ACC112 (cell line): ENCODE measurements around the gene PSMD7.

Source experiments
- H2AFZ ChIP-seq: fragments of 200-600 bp; sonication (generic); one replicate; pipeline ENCODE4 v1.6.0; 2017; ENCODE audit warnings: antibody characterized with exemption, low read length; ENCODE audit not compliant: unreplicated experiment
- H3K27ac ChIP-seq: fragments of 200-600 bp; sonication (generic); 2 replicates; pipeline ENCODE4 v1.5.1; 2014; ENCODE audit warnings: low read depth, mild to moderate bottlenecking, antibody characterized with exemption, low read length, moderate library complexity
- H3K27me3 ChIP-seq: fragments of 200-600 bp; sonication (generic); 2 replicates; pipeline ENCODE4 v1.6.1; 2014; ENCODE audit warnings: mild to moderate bottlenecking, antibody characterized with exemption, low read length, moderate library complexity, mixed read lengths; ENCODE audit not compliant: insufficient read depth
- H3K36me3 ChIP-seq: fragments of 200-600 bp; sonication (generic); 2 replicates; pipeline ENCODE4 v1.6.1; 2016; ENCODE audit warnings: mild to moderate bottlenecking, antibody characterized with exemption, low read length, moderate library complexity, mixed read lengths; ENCODE audit not compliant: insufficient read depth
- H3K4me1 ChIP-seq: fragments of 200-600 bp; sonication (generic); one replicate; pipeline ENCODE4 v1.6.1; 2016; ENCODE audit warnings: low read length, mixed read lengths; ENCODE audit not compliant: insufficient read depth, unreplicated experiment, control insufficient read depth
- H3K4me3 ChIP-seq: fragments of 200-600 bp; sonication (generic); 2 replicates; pipeline ENCODE4 v1.5.1; 2014; ENCODE audit warnings: mild to moderate bottlenecking, low read depth, low read length
- H3K79me2 ChIP-seq: fragments of 200-600 bp; sonication (generic); one replicate; pipeline ENCODE4 v1.6.0; 2016; ENCODE audit warnings: low read length; ENCODE audit not compliant: control insufficient read depth, unreplicated experiment, insufficient read depth

The PSMD7 gene

DNA sequence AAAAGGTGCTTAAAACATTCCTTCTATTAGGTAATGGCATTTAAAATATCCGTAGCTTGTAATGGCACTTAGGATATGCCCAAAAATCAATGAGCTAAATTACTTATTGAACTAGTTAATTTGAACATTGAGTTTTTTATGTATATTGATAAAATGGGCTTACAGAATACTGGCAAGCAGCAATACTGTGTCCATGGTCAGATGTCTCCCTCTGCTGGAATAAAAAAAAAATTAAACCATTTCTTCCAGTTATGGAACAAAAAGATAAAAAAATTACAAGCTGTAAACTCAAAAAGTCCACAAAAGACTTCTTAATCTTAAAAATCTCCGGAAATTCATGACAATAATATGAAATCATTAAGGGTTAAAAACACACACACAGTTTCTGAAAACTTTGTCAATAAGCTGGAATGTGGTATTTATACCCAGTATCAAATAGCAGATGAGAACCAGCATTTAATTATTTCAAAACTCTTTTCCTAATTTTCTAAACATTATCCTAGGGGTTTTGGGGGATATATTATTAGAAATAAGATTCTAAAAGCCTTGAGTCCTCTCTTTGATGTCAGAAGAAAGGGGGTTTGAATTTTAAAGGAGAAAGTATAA is 21.5 kb upstream of the PSMD7 start:
- H3K79me2 ChIP-seq = no peaks in the 10 kb centered on the region
- peaks cover 51% of the 10 kb centered on the region for H3K27me3 ChIP-seq
- H3K36me3 ChIP-seq = no peaks in the 10 kb centered on the region
- no peak overlapping the region for H2AFZ ChIP-seq
- no peak overlapping the region for H3K27ac ChIP-seq
- no peak overlapping the region for H3K4me3 ChIP-seq
- no peaks in the 10 kb centered on the region for H3K4me1 ChIP-seq

GRCh38 chr16:74275711-74276110 is 20.9 kb upstream of the PSMD7 start:
- H3K4me3 ChIP-seq = no peak overlapping the region
- H3K27me3 ChIP-seq = peaks cover 47% of the 10 kb centered on the region
- no peak overlapping the region for H3K27ac ChIP-seq
- H3K36me3 ChIP-seq = no peaks in the 10 kb centered on the region
- H2AFZ ChIP-seq = no peak overlapping the region
- no peaks in the 10 kb centered on the region for H3K4me1 ChIP-seq
- no peaks in the 10 kb centered on the region for H3K79me2 ChIP-seq

- H3K79me2 ChIP-seq = no peaks in the 10 kb centered on the region
- H3K27me3 ChIP-seq = peaks cover 40% of the 10 kb centered on the region
- no peak overlapping the region for H3K27ac ChIP-seq
- no peak overlapping the region for H3K4me3 ChIP-seq
- no peaks in the 10 kb centered on the region for H3K4me1 ChIP-seq
- H3K36me3 ChIP-seq = no peaks in the 10 kb centered on the region
- H2AFZ ChIP-seq = no peak overlapping the region
These were observed 18.6 kb upstream of the PSMD7 start for GRCh38 chr16:74277974-74278373.

DNA sequence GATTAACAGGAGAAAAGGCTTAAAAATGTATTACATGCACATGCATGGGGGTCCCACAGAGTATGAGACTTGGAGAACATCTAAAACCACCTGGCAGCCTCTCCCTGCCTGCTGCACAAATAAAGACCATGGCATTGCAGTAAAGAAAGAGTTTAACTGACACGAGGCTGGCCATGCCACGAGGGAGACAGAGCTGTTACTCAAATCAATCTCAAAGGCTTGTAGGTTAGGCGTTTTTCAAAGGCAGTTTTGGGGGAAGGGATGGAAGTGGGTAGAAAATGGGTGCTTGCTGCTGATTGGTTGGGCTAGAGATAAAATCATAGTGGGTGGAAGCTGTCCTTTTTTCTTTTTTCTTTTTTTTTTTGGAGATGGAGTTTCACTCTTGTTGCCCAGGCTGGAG is 17.3 kb upstream of the PSMD7 start:
- H2AFZ ChIP-seq = no peak overlapping the region
- H3K79me2 ChIP-seq = no peaks in the 10 kb centered on the region
- no peak overlapping the region for H3K4me3 ChIP-seq
- H3K27ac ChIP-seq = no peak overlapping the region
- no peaks in the 10 kb centered on the region for H3K36me3 ChIP-seq
- H3K27me3 ChIP-seq = peaks cover 35% of the 10 kb centered on the region
- no peaks in the 10 kb centered on the region for H3K4me1 ChIP-seq

GRCh38 chr16:74279805-74280204 is 16.8 kb upstream of the PSMD7 start:
- no peak overlapping the region for H3K4me3 ChIP-seq
- no peak overlapping the region for H3K27ac ChIP-seq
- no peaks in the 10 kb centered on the region for H3K36me3 ChIP-seq
- H3K4me1 ChIP-seq = no peaks in the 10 kb centered on the region
- no peaks in the 10 kb centered on the region for H3K79me2 ChIP-seq
- no peak overlapping the region for H2AFZ ChIP-seq
- peaks cover 29% of the 10 kb centered on the region for H3K27me3 ChIP-seq

DNA sequence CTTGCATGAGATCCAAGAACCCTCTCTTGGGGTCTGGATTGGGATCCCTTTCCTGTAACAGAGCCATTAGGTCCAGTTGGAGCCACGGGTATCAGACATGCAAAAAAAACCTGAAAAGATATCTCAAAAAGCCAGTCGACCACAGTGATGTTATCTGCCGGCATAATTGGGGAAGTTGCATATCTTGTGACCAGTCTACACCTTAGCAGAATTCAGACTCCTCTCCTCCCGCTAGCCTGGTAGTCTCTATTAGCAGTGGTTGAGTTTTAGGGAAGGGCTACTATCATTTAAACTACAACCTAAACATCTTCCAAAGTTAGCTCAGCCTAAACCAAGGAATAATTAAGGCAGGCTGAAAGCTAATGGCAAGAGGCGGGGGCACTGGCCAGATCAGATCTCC is 16.2 kb upstream of the PSMD7 start:
- no peak overlapping the region for H3K4me3 ChIP-seq
- H3K79me2 ChIP-seq = no peaks in the 10 kb centered on the region
- no peak overlapping the region for H2AFZ ChIP-seq
- no peaks in the 10 kb centered on the region for H3K36me3 ChIP-seq
- no peak overlapping the region for H3K27ac ChIP-seq
- H3K4me1 ChIP-seq = no peaks in the 10 kb centered on the region
- peaks cover 24% of the 10 kb centered on the region for H3K27me3 ChIP-seq

DNA sequence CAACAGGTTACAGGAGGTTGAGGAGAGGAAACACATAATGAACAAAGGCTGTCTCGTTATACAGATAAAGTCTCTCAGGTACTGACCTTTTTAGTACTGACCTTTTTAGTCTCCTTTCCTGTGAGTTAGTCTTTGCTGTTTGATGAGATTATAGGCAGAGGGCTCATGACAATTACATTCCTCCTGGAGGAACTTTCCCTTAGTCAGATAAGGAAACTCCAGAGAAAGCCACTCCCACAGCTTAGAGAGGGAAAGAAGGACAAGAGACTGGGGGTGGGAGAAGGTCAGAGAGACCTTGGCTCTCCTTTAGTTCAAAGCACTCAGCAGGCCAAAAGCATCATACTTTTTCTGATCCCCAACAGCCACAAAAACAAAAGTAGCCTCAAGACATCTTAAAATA is 15.3 kb upstream of the PSMD7 start:
- H3K27ac ChIP-seq = no peak overlapping the region
- no peaks in the 10 kb centered on the region for H3K36me3 ChIP-seq
- no peak overlapping the region for H3K4me3 ChIP-seq
- no peaks in the 10 kb centered on the region for H3K4me1 ChIP-seq
- H2AFZ ChIP-seq = no peak overlapping the region
- no peaks in the 10 kb centered on the region for H3K79me2 ChIP-seq
- H3K27me3 ChIP-seq = peaks cover 16% of the 10 kb centered on the region

DNA sequence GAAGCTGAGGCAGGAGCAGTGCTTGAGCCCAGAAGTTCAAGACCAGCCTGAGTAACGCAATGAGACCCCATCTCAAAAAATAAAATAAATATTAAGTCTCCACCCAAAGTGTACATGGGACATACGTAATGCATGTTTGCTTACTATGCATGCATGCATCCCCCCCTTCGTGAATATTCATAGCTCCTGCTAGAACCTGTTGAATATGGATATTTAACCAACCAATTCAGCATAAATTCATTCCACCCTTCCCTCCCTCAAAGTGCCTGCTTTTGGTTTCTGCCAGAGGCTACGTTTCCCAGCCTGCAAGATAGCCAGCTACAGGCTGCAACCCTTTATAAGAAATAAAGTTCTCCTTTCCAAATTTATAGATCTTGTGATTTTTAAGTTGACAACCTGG is 12.9 kb upstream of the PSMD7 start:
- Histone ChIP-seq H3K4me3 (no peak overlapping the region), H3K36me3 (no peaks in the 10 kb centered on the region), H3K4me1 (no peaks in the 10 kb centered on the region), H3K27me3 (no peaks in the 10 kb centered on the region), H3K79me2 (no peaks in the 10 kb centered on the region), H3K27ac (no peak overlapping the region), H2AFZ (no peak overlapping the region)

DNA sequence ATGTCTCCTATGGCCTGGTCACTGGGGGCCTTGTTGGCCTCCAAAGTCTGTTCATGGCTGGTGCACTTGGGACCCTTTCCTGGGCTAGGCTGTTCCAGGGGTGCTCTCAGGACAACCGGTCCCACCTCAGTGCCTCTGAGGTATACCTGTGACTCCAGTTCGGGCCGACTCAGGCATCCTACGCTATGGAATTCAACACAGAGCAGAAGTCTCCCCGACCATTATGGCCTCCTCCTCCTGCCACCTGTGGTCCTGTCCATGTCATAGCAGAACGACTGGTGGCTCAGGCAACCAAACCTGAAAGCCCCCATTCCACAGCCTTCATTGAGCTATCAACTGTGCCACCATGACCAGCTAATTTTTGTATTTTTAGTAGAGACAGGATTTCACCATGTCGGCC is 8.5 kb upstream of the PSMD7 start:
- no peaks in the 10 kb centered on the region for H3K27me3 ChIP-seq
- no peaks in the 10 kb centered on the region for H3K36me3 ChIP-seq
- H3K4me3 ChIP-seq = no peak overlapping the region
- no peak overlapping the region for H3K27ac ChIP-seq
- H2AFZ ChIP-seq = no peak overlapping the region
- H3K79me2 ChIP-seq = no peaks in the 10 kb centered on the region
- H3K4me1 ChIP-seq = no peaks in the 10 kb centered on the region

DNA sequence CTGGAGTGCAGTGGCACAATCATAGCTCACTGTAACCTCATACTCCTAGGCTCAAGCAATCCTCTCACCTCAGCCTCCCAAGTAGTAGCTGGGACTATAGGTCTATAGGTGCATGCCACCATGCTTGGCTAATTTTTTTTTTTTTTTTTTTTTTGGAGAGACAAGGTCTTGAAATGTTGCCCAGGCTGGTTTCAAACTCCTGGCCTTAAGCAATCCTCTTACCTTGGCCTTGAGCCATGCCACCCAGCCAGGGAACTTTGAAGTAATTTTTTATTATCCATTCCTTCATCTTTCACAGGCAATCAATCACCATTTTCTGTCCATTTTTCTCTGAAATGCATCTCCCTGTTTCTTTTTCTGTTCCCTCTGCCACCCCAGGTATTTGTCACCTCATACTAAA is 6.3 kb upstream of the PSMD7 start:
- Histone ChIP-seq H3K79me2 (peaks cover under 1% of the 10 kb centered on the region), H3K27me3 (no peaks in the 10 kb centered on the region), H2AFZ (no peak overlapping the region), H3K36me3 (no peaks in the 10 kb centered on the region), H3K27ac (no peak overlapping the region), H3K4me3 (no peak overlapping the region), H3K4me1 (no peaks in the 10 kb centered on the region)

DNA sequence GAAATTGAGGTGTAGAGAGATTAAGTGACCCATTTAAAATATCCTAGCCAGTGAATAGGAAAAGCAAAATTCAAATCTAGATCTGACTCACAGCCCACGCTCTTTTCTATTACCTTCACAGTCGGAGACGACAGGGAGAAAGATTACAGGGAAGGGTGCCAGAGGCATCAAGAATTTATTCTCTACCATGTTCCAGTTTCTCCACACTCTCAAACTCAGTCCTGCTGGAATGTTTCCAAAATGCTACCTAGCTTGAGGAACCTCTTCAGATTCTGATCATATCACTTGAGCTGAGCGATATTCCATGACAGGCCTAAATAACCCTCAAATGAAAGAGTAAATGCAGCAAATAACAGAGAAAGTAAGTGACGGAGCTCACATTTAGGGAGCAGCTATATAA is 5.4 kb upstream of the PSMD7 start:
- Histone ChIP-seq H2AFZ (no peak overlapping the region), H3K4me1 (no peaks in the 10 kb centered on the region), H3K27ac (no peak overlapping the region), H3K79me2 (peaks cover 5% of the 10 kb centered on the region), H3K4me3 (no peak overlapping the region), H3K36me3 (no peaks in the 10 kb centered on the region), H3K27me3 (no peaks in the 10 kb centered on the region)
